22Rv1 (cell line): ENCODE data around the gene MINDY4.

Source experiments
- H3K27ac ChIP-seq: fragments of 450-650 bp; 2 replicates; pipeline ENCODE4 v1.5.1; 2017
- CTCF ChIP-seq: fragments of 450-650 bp; IDR thresholded peaks from 2 replicates; pipeline ENCODE4 v1.5.1; 2017; ENCODE audit warnings: mild to moderate bottlenecking
- ZFX ChIP-seq: fragments of 450-650 bp; IDR thresholded peaks from 2 replicates; pipeline ENCODE4 v1.6.1; 2017; ENCODE audit warnings: antibody characterized with exemption, borderline replicate concordance

The MINDY4 gene

GRCh38 chr7:30911561-30911969 is 140.3 kb downstream of the MINDY4 start, which contains the start of gene AQP1:
Gene AQP1, plus strand, starts transcription at chr7:30911853. Its CDS starts 57 bp downstream, at chr7:30911910.
- TF ChIP-seq ZFX: no peak
- no peak within 1 kb of the TSS for H3K27ac ChIP-seq

GRCh38 chr7:30912021-30912730 is 141.0 kb downstream of the MINDY4 start:
- H3K27ac ChIP-seq: no peak overlapping the region
- no peak for TF ChIP-seq ZFX
- TF ChIP-seq CTCF: no peak

GRCh38 chr7:30912731-30912985 is 141.4 kb downstream of the MINDY4 start:
- H3K27ac ChIP-seq: no peak overlapping the region
- TF ChIP-seq ZFX: no peak

- TF ChIP-seq CTCF (no peak), ZFX (no peak)
- no peak overlapping the region for H3K27ac ChIP-seq
Measured at GRCh38 chr7:30912986-30913811, 142.0 kb downstream of the MINDY4 start.

- H3K27ac ChIP-seq: no peak overlapping the region
- TF ChIP-seq ZFX: no peak
Measured at GRCh38 chr7:30913821-30914515, 142.8 kb downstream of the MINDY4 start.

- H3K27ac ChIP-seq: no peak overlapping the region
- no peak for TF ChIP-seq CTCF
- TF ChIP-seq ZFX: no peak
Measured at GRCh38 chr7:30914596-30914995, 143.4 kb downstream of the MINDY4 start.

- H3K27ac ChIP-seq: no peak overlapping the region
- TF ChIP-seq ZFX: no peak
- TF ChIP-seq CTCF: no peak
Measured at GRCh38 chr7:30915005-30915601, 143.9 kb downstream of the MINDY4 start.

GRCh38 chr7:30915751-30916150 is 144.5 kb downstream of the MINDY4 start:
- TF ChIP-seq CTCF (no peak), ZFX (no peak)
- no peak overlapping the region for H3K27ac ChIP-seq
